Testis (tissue), 3 donors: ENCODE results near the gene CYP4F2. TPM values are rescaled to one million over a fixed set of nuclear protein-coding genes. Genes with fewer than 3 reads are reported as not detected.
"Not testable (repeated sequence)": the region's sequence is repeated elsewhere in the genome, so short reads cannot be mapped to it uniquely, and the experiment has no call there.

Experiments used
- DNase-seq: peaks from one replicate; pipeline ENCODE4 v3.0.0-alpha.2; 2019
- H3K27ac ChIP-seq, 2 donors: fragments of 200-600 bp; sonication (generic); one replicate each; pipeline ENCODE4 v1.5.1; 2019
- H3K27me3 ChIP-seq: fragments of 200-600 bp; sonication (generic); one replicate; pipeline ENCODE4 v1.5.1; 2019
- H3K36me3 ChIP-seq: fragments of 200-600 bp; sonication (generic); one replicate; pipeline ENCODE4 v1.5.1; 2017; ENCODE audit warnings: low read depth; ENCODE audit errors: missing control alignments
- H3K4me1 ChIP-seq: fragments of 200-600 bp; sonication (generic); one replicate; pipeline ENCODE4 v1.5.1; 2019
- H3K4me3 ChIP-seq, 2 donors: fragments of 200-600 bp; sonication (generic); one replicate each; pipeline ENCODE4 v1.5.1; 2017 to 2019
- H3K9me3 ChIP-seq: fragments of 200-600 bp; sonication (generic); one replicate; pipeline ENCODE4 v1.5.1; 2017
- POLR2A ChIP-seq: fragments of 450-650 bp; IDR thresholded peaks from one replicate; pipeline ENCODE4 v1.6.1; 2017; ENCODE audit warnings: antibody characterized with exemption, mild to moderate bottlenecking, moderate library complexity
- WGBS, 2 donors: methylation state at CpG; one replicate each; pipeline ENCODE4 v1.1.5; 2018; 5-methylcytosine and 5-hydroxymethylcytosine counted together
- intact Hi-C: fragments of 100-400 bp; cut with DNase I; formaldehyde crosslinking; loops from one replicate; pipeline ENCODE4 v1.15.1; 2023; ENCODE audit warnings: low total_unique reads
- polyA plus RNA-seq: library from polyadenylated mRNA; stranded (reverse); fragments of 350-450 nt; fragmentation: Illumina TruSeq; extraction: RNeasy Lipid Tissue Mini Kit (QIAGEN cat#74804); gene quantifications from one replicate; pipeline ENCODE4 v1.2.3, GENCODE V29; 2014; ENCODE audit warnings: low read depth, low replicate concordance; ENCODE audit not compliant: insufficient read depth
- total RNA-seq, 2 donors: library from RNA; depleted of rRNA; stranded (reverse); fragments of >200 nt; gene quantifications; one replicate each; pipeline ENCODE4 v1.2.3, GENCODE V29; 2016
- TF ChIP-seq, protein P1 (sequence below), 3 experiments: fragments of 450-650 bp in 2 of 3; fragments of 200-600 bp in 1 of 3; sonication (generic) in 1 of 3; IDR thresholded peaks; one replicate each; pipeline ENCODE4 v1.5.1; 2016 to 2019; ENCODE audit warnings: antibody characterized with exemption in 3 of 3, mild to moderate bottlenecking in 2 of 3, moderate library complexity in 1 of 3

The CYP4F2 gene
- total and polyA plus RNA-seq, 3 donors from 2014 or later = 1.8 to 4.1 (median 3.3) TPM

GRCh38 chr19:15936173-15936572 is 38.3 kb upstream of the CYP4F2 start:
- no peaks in the 10 kb centered on the region for H3K27me3 ChIP-seq
- 72 to 80% methylated on average over 3 of the region's 3 CpGs for WGBS, 2 donors
- intact Hi-C loops = no loop called here
- no peak overlapping the region for H3K27ac ChIP-seq
- TF ChIP-seq, protein P1, sequence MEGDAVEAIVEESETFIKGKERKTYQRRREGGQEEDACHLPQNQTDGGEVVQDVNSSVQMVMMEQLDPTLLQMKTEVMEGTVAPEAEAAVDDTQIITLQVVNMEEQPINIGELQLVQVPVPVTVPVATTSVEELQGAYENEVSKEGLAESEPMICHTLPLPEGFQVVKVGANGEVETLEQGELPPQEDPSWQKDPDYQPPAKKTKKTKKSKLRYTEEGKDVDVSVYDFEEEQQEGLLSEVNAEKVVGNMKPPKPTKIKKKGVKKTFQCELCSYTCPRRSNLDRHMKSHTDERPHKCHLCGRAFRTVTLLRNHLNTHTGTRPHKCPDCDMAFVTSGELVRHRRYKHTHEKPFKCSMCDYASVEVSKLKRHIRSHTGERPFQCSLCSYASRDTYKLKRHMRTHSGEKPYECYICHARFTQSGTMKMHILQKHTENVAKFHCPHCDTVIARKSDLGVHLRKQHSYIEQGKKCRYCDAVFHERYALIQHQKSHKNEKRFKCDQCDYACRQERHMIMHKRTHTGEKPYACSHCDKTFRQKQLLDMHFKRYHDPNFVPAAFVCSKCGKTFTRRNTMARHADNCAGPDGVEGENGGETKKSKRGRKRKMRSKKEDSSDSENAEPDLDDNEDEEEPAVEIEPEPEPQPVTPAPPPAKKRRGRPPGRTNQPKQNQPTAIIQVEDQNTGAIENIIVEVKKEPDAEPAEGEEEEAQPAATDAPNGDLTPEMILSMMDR (IDR thresholded peaks at IDR 0.05) = no peak
- TF ChIP-seq POLR2A = no peak
- no peaks in the 10 kb centered on the region for H3K36me3 ChIP-seq
- DNase-seq = no peak
- no peak overlapping the region for H3K4me3 ChIP-seq
- H3K4me1 ChIP-seq = no peaks in the 10 kb centered on the region
- H3K9me3 ChIP-seq = no peaks in the 10 kb centered on the region

DNA sequence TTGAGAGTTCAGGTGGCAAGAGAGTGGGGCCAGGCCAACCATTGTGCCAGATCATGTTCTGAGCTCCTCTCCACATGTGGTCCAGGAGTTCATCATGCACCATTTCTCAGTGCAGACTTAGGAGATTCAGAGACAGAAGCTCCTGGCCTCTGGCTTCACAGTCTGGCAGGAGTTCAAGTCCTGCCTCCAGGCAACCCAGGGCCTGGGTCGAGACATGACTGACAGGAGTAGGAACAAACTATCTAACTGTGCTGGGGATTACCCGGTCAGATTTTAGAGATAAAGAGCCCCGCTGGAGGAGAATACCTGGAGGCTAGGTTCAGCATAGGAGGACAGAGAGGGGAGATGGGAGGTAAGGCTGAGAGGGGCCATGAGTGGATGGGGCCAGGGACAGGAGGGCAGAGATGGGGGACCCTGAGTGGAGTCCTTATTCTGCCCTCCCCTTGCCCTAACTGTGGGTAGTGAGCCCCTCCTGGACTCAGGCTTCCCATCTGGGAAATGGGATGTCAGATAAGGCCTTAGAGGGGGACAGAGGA is 37.4 kb upstream of the CYP4F2 start:
- H3K4me1 ChIP-seq = no peaks in the 10 kb centered on the region
- no peaks in the 10 kb centered on the region for H3K9me3 ChIP-seq
- 53 to 68% methylated on average over 3 of the region's 3 CpGs for WGBS, 2 donors
- H3K27ac ChIP-seq = no peak overlapping the region
- DNase-seq = no peak
- H3K36me3 ChIP-seq = no peaks in the 10 kb centered on the region
- TF ChIP-seq POLR2A = no peak
- TF ChIP-seq, protein P1 (IDR thresholded peaks at IDR 0.05) = no peak
- H3K4me3 ChIP-seq = no peak overlapping the region
- no peaks in the 10 kb centered on the region for H3K27me3 ChIP-seq
- intact Hi-C loops = no loop called here

DNA sequence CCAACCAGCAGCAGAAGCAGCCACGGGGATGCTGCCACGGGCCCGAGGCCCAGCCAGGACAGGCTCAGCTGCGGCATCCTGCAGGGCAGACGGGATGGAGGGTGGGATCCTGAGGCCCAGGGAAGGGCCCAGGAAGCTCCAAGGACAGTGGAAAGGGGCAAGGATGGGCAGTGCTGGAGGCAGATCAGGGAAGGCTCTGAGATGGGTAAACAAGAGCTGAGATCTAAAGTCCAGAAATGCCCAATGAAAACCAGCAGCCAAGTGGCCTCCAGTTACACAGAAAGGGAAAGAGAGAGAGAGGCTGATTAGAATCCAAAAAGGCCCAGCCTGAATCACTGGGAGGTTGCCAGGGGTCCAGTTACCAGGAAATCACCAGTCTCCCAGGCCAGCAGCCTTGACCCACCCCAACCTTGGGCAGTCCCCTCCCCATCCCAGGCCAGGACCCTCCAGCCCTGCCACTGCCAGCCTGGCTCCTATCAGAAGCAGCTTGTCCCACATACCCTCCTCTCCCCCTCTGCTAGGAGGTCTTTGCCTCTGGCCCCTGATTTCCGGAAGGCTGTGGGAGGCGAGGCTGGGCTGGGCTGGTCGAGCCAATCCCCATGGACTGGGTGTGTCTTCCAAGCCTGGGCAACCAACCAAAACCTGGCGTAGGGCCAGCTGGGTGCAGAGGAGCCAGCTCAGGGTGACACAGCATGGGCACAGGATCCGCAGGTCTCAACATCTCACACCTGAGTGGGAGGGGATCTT is 36.6 kb upstream of the CYP4F2 start, which contains the start of gene CYP4F11:
CYP4F11 (minus strand) TSS at position 198 of the 747 bp plus-strand sequence; CDS start at position 77, 121 bp downstream.
- H3K4me3 ChIP-seq = no peak within 1 kb of the TSS

DNA sequence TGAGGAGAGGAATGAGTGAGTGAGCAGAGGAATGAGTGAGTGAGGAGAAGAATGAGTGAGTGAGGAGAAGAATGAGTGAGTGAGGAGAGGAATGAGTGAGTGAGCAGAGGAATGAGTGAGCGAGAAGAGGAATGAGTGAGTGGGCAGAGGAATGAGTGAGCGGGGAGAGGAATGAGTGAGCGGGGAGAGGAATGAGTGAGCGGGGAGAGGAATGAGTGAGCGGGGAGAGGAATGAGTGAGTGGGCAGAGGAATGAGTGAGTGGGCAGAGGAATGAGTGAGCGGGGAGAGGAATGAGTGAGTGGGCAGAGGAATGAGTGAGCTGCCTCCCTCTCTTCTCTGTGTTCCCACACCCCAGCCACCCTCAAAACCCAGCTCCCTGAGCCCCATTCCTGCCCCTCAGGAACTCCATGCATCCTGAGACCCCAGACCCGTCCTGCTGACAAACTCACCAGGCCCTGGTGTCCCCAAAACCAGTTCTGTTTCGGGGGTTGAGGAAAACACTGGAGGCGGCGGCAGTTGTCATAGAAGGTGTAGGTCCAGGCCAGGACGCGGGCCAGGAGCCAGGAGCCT is 36.0 kb upstream of the CYP4F2 start:
- intact Hi-C loops, DNase-seq, H3K4me1 ChIP-seq, H3K27ac ChIP-seq, H3K9me3 ChIP-seq, H3K4me3 ChIP-seq, H3K27me3 ChIP-seq, H3K36me3 ChIP-seq: not testable (repeated sequence)
- WGBS, 2 donors = 16 to 86% methylated on average over 8 to 12 of the region's 12 CpGs

More for the DNA sequence above, 36.6 kb upstream of the CYP4F2 start, which contains the start of gene CYP4F11:
- H3K27me3 ChIP-seq = no peaks in the 10 kb centered on the region
- no peaks in the 10 kb centered on the region for H3K9me3 ChIP-seq
- no peak within 1 kb of the TSS for H3K27ac ChIP-seq
- intact Hi-C loops = no loop called here
- peak; percentile 83 for DNase-seq
- no peaks in the 10 kb centered on the region for H3K4me1 ChIP-seq
- no peaks in the 10 kb centered on the region for H3K36me3 ChIP-seq
- 18 to 60% methylated on average over 4 to 9 of the region's 10 CpGs for WGBS, 2 donors
- no peak for TF ChIP-seq POLR2A
- TF ChIP-seq, protein P1 (IDR thresholded peaks at IDR 0.05) = no peak

GRCh38 chr19:15928321-15928720 is 30.4 kb upstream of the CYP4F2 start:
- Histone ChIP-seq H3K27me3 (no peaks in the 10 kb centered on the region), H3K27ac (no peak overlapping the region), H3K36me3 (no peaks in the 10 kb centered on the region), H3K9me3 (no peaks in the 10 kb centered on the region), H3K4me3 (no peak overlapping the region), H3K4me1 (no peaks in the 10 kb centered on the region)
- DNase-seq = no peak
- 84 to 85% methylated on average over 3 of the region's 3 CpGs for WGBS, 2 donors
- intact Hi-C loops = no loop called here
- TF ChIP-seq POLR2A = no peak
